Measurements from ENCODE around the gene ATOH8.

- no peak for TF ChIP-seq GATA3 (IDR thresholded peaks at IDR 0.05; ENCODE audit: low read depth, low read length)
- TF ChIP-seq GATA2 (IDR thresholded peaks at IDR 0.05; ENCODE audit: low read depth, low read length): no peak
These were observed 5.6 kb upstream of the ATOH8 start for GRCh38 chr2:85748039-85748734.

Measured in SH-SY5Y (cell line).